Spleen (tissue), 7 donors: ENCODE results near the gene PCYT1B.

Experiments
- POLR2A ChIP-seq, 3 donors: fragments of 450-650 bp; IDR thresholded peaks; one replicate each; pipeline ENCODE4 v1.5.1; 2017; ENCODE audit warnings: antibody characterized with exemption in 3 of 3, mild to moderate bottlenecking in 1 of 3
- POLR2AphosphoS5 ChIP-seq, 3 donors: sonication (generic); formaldehyde crosslinking; IDR thresholded peaks; one replicate each; pipeline ENCODE4 v1.5.1; 2017; ENCODE audit warnings: antibody characterized with exemption in 3 of 3
- TF ChIP-seq, protein P1 (sequence below), 11 experiments: fragments of 200-600 bp in 7 of 11; fragments of 450-650 bp in 4 of 11; sonication (generic) in 4 of 11; IDR thresholded peaks in 8 of 11; conservative IDR thresholded peaks in 3 of 11; 1 replicate in 7 of 11; 2 replicates in 4 of 11; pipeline versions ENCODE4 v1.4.0 to v1.8.0; 2016 to 2021; ENCODE audit warnings: antibody characterized with exemption in 11 of 11, inconsistent platforms in 4 of 11, mild to moderate bottlenecking in 1 of 11
- donor health status: DM: no; HTN: no; CAD: no; lungs with moderate emphysema.
- donor health status: DM: no; HTN: no; CAD: no.
- donor health status: DM: no; HTN: no; CAD: no.

DNA sequence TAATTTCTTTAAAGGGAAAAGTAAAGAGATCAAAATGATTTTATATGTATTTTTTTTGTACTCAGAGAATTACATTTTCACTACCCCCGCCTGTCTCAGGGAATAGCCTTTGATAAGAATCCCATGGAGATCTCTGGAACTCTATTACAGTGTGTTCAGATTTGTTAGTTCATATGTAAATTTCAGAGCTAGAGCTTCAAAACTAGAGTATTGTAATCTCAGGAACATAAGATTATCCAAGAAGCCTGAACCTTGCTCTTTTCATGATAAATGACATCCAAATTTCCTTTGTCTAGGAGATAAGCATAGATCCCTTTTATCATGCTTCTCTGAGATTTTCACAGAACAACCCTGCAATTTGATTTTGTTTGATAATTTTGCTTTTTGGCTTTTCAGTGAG is 99.2 kb downstream of the PCYT1B start:
- TF ChIP-seq, protein P1, sequence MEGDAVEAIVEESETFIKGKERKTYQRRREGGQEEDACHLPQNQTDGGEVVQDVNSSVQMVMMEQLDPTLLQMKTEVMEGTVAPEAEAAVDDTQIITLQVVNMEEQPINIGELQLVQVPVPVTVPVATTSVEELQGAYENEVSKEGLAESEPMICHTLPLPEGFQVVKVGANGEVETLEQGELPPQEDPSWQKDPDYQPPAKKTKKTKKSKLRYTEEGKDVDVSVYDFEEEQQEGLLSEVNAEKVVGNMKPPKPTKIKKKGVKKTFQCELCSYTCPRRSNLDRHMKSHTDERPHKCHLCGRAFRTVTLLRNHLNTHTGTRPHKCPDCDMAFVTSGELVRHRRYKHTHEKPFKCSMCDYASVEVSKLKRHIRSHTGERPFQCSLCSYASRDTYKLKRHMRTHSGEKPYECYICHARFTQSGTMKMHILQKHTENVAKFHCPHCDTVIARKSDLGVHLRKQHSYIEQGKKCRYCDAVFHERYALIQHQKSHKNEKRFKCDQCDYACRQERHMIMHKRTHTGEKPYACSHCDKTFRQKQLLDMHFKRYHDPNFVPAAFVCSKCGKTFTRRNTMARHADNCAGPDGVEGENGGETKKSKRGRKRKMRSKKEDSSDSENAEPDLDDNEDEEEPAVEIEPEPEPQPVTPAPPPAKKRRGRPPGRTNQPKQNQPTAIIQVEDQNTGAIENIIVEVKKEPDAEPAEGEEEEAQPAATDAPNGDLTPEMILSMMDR (IDR thresholded peaks at IDR 0.05 in 8 of 11, conservative IDR thresholded peaks at IDR 0.05 in 3 of 11), result no peak
- TF ChIP-seq POLR2A (IDR thresholded peaks at IDR 0.05), result no peak
- no peak for TF ChIP-seq POLR2AphosphoS5 (IDR thresholded peaks at IDR 0.05)
